HepG2 (cell line): ENCODE measurements around the gene SLC26A2. TPM values are rescaled to one million over a fixed set of nuclear protein-coding genes. Genes with fewer than 3 reads are reported as not detected.

ENCODE experiments used
- ATAC-seq: fragments of 200-7000 bp; cut with Tn5 transposase; 3 replicates; pipeline ENCODE4 v1.9.1; 2020; ENCODE audit warnings: mild to moderate bottlenecking, moderate library complexity
- BruUV-seq: library from RNA; stranded (reverse); fragments of 400-500 nt; replicated peaks from 2 replicates; lab custom pipeline; 2021; lab: Mats Ljungman, UMichigan
- CTCF ChIA-PET: fragments of 300-600 bp; formaldehyde crosslinking; extraction: SDS; loops from one replicate; lab custom pipeline; 2021; ENCODE audit warnings: low total read pairs, inconsistent platforms, low intra/inter-chr PET ratio; lab: Yijun Ruan, JAX
- POLR2A ChIA-PET: fragments of 350-600 bp; sonication (Branson Sonifier 250); formaldehyde crosslinking; loops from one replicate; lab custom pipeline; 2020; ENCODE audit warnings: antibody characterized with exemption, inconsistent platforms; lab: Yijun Ruan, JAX
- DNase-seq: peaks from one replicate; pipeline ENCODE4 v3.0.0-alpha.2; 2015; ENCODE audit warnings: low spot score
- FAIRE-seq: peaks from 3 replicates; lab custom pipeline; 2011; peaks lifted over from hg19 to GRCh38; lab: Jason Lieb, UNC
- H2AFZ ChIP-seq: one replicate; pipeline ENCODE4 v1.6.1; 2011; ENCODE audit warnings: low read length, inconsistent platforms
- H3K27ac ChIP-seq: fragments of 300-600 bp; 3 replicates; pipeline ENCODE4 v1.8.0; 2011; ENCODE audit warnings: mixed run types, mild to moderate bottlenecking, mixed read lengths, low read length, inconsistent platforms; ENCODE audit not compliant: insufficient read depth; ENCODE audit errors: extremely low read length
- H3K27me3 ChIP-seq, 2 experiments: fragments of 200-600 bp in 1 of 2; 2 replicates in 1 of 2; 3 replicates in 1 of 2; pipeline versions ENCODE4 v1.6.0 to v1.8.0; 2011; ENCODE audit warnings: low read length in 2 of 2, mild to moderate bottlenecking in 2 of 2, moderate library complexity in 2 of 2, inconsistent platforms in 1 of 2; ENCODE audit not compliant: insufficient read depth in 2 of 2, control insufficient read depth in 1 of 2
- H3K36me3 ChIP-seq, 2 experiments: fragments of 200-600 bp in 1 of 2; replicated peaks in 1 of 2; 2 replicates in 1 of 2; 3 replicates in 1 of 2; pipeline versions ENCODE4 v1.5.1 to v1.8.0; 2011; ENCODE audit warnings: low read length in 2 of 2, inconsistent platforms in 1 of 2; ENCODE audit not compliant: insufficient read depth in 2 of 2, control insufficient read depth in 1 of 2
- H3K4me1 ChIP-seq: 2 replicates; pipeline ENCODE4 v1.5.1; 2012; ENCODE audit warnings: low read length, inconsistent platforms; ENCODE audit not compliant: insufficient read depth
- H3K4me2 ChIP-seq: 2 replicates; pipeline ENCODE4 v1.6.0; 2011; ENCODE audit warnings: low read depth, low read length, inconsistent platforms
- H3K4me3 ChIP-seq, 3 experiments: fragments of 200-600 bp in 1 of 3; sonication (generic), shearing (Covaris generic) in 1 of 3; replicated peaks in 1 of 3; 2 replicates each; pipeline ENCODE4 v1.5.1; 2011 to 2016; ENCODE audit warnings: low read length in 3 of 3, inconsistent platforms in 2 of 3, low read depth in 2 of 3, mild to moderate bottlenecking in 2 of 3, control low read depth in 1 of 3, mixed read lengths in 1 of 3; ENCODE audit not compliant: insufficient read depth in 1 of 3
- H3K79me2 ChIP-seq: one replicate; pipeline ENCODE4 v1.6.1; 2011; ENCODE audit warnings: low read length, inconsistent platforms; ENCODE audit not compliant: insufficient read depth
- H3K9ac ChIP-seq: 2 replicates; pipeline ENCODE4 v1.6.0; 2011; ENCODE audit warnings: mild to moderate bottlenecking, low read depth, low read length, inconsistent platforms; ENCODE audit not compliant: insufficient read depth
- H3K9me3 ChIP-seq: 2 replicates; pipeline ENCODE4 v1.5.1; 2012; ENCODE audit warnings: mild to moderate bottlenecking, low read length
- H4K20me1 ChIP-seq: 2 replicates; pipeline ENCODE4 v1.6.0; 2011; ENCODE audit warnings: inconsistent platforms, mild to moderate bottlenecking, low read length, moderate library complexity; ENCODE audit not compliant: insufficient read depth
- GABPB1 ChIP-seq: IDR thresholded peaks from 2 replicates; pipeline ENCODE4 v1.6.1; 2016; ENCODE audit warnings: mild to moderate bottlenecking, missing genetic modification reagents, moderate library complexity, missing compliant biosample characterization
- KAT8 ChIP-seq: IDR thresholded peaks from 2 replicates; pipeline ENCODE4 v1.6.1; 2016; ENCODE audit warnings: missing genetic modification reagents, missing compliant biosample characterization
- MIER2 ChIP-seq: IDR thresholded peaks from 2 replicates; pipeline ENCODE4 v1.6.1; 2016; ENCODE audit warnings: missing biosample characterization, missing genetic modification reagents
- MIXL1 ChIP-seq: IDR thresholded peaks from 2 replicates; pipeline ENCODE4 v1.6.1; 2016
- ZFAT ChIP-seq: sonication (generic); formaldehyde crosslinking; conservative IDR thresholded peaks from 2 replicates; pipeline ENCODE4 v1.8.1; 2023; ENCODE audit warnings: missing genetic modification reagents, inconsistent platforms
- ZFP36L2 ChIP-seq: sonication (generic); formaldehyde crosslinking; IDR thresholded peaks from 2 replicates; pipeline ENCODE4 v1.4.0; 2020; ENCODE audit warnings: missing genetic modification reagents
- ZFX ChIP-seq: sonication (generic); formaldehyde crosslinking; IDR thresholded peaks from 2 replicates; pipeline ENCODE4 v1.4.0; 2020; ENCODE audit warnings: mild to moderate bottlenecking, low read depth, missing genetic modification reagents, moderate library complexity
- ZFY ChIP-seq: sonication (generic); formaldehyde crosslinking; IDR thresholded peaks from 2 replicates; pipeline ENCODE4 v1.4.0; 2020; ENCODE audit warnings: missing genetic modification reagents
- ZNF138 ChIP-seq: sonication (generic); formaldehyde crosslinking; IDR thresholded peaks from 2 replicates; pipeline ENCODE4 v1.5.0; 2020; ENCODE audit warnings: mild to moderate bottlenecking, low read depth, missing genetic modification reagents
- ZNF232 ChIP-seq: sonication (generic); formaldehyde crosslinking; IDR thresholded peaks from 2 replicates; pipeline ENCODE4 v1.4.0; 2020; ENCODE audit warnings: missing genetic modification reagents, borderline replicate concordance
- ZNF354B ChIP-seq: sonication (generic); formaldehyde crosslinking; IDR thresholded peaks from 2 replicates; pipeline ENCODE4 v1.8.0; 2022; ENCODE audit warnings: mild to moderate bottlenecking, missing genetic modification reagents
- ZNF569 ChIP-seq: sonication (generic); formaldehyde crosslinking; IDR thresholded peaks from 2 replicates; pipeline ENCODE4 v1.5.0; 2020; ENCODE audit warnings: mild to moderate bottlenecking, missing genetic modification reagents, moderate library complexity, borderline replicate concordance
- ZNF598 ChIP-seq: sonication (generic); formaldehyde crosslinking; IDR thresholded peaks from 2 replicates; pipeline ENCODE4 v1.5.1; 2020; ENCODE audit warnings: mild to moderate bottlenecking, missing genetic modification reagents, borderline replicate concordance
- WGBS: methylation state at CpG from one replicate; pipeline ENCODE4 v1.1.6; 2017; ENCODE audit warnings: low lambda C conversion rate; 5-methylcytosine and 5-hydroxymethylcytosine counted together
- in situ Hi-C: cut with HindIII; loops from 2 replicates; pipeline ENCODE4 v1.10.0; 2017; ENCODE audit warnings: low pct_unique_long_range_greater_than_20kb; ENCODE audit not compliant: extremely low pct_ligation_motif_present
- intact Hi-C: fragments of 100-400 bp; cut with micrococcal nuclease; formaldehyde crosslinking; loops from one replicate; pipeline ENCODE4 v1.10.0; 2022; ENCODE audit not compliant: unreplicated experiment
- polyA plus RNA-seq, 8 experiments: library from polyadenylated mRNA; depleted of rRNA in 3 of 8; stranded (reverse) in 7 of 8; unstranded in 1 of 8; fragments of >200 nt; fragmentation: Illumina TruSeq in 4 of 8; extraction: Trizol in 4 of 8; gene quantifications; 2 replicates each; pipeline versions ENCODE4 v1.2.1 to v1.2.3, GENCODE V29; 2011 to 2016; ENCODE audit warnings: low read depth in 4 of 8, missing spikeins in 1 of 8, mixed read lengths in 1 of 8; ENCODE audit not compliant: insufficient read depth in 1 of 8
- total RNA-seq, 5 experiments: library from RNA; depleted of rRNA; stranded (reverse); fragments of >200 nt; fragmentation: Illumina TruSeq; extraction: Trizol; gene quantifications; 2 replicates each; pipeline ENCODE4 v1.2.3, GENCODE V29; 2016; ENCODE audit warnings: low read depth in 1 of 5
- TF ChIP-seq, protein P1 (sequence below): sonication (generic); formaldehyde crosslinking; IDR thresholded peaks from 2 replicates; pipeline ENCODE4 v1.5.0; 2020; ENCODE audit warnings: missing genetic modification reagents
- TF ChIP-seq, protein P2 (sequence below): sonication (generic); formaldehyde crosslinking; IDR thresholded peaks from 2 replicates; pipeline ENCODE4 v1.4.0; 2020; ENCODE audit warnings: missing genetic modification reagents, mild to moderate bottlenecking, borderline replicate concordance
- TF ChIP-seq, protein P3 (sequence below): sonication (generic); formaldehyde crosslinking; IDR thresholded peaks from 2 replicates; pipeline ENCODE4 v1.4.0; 2020; ENCODE audit warnings: missing genetic modification reagents, borderline replicate concordance

The SLC26A2 gene
- total and polyA plus RNA-seq, 2 of the 13 experiments (the other 11 are each of a cell fraction or from before 2014, with no cell fraction given) = 2.2 to 7.9 TPM

DNA sequence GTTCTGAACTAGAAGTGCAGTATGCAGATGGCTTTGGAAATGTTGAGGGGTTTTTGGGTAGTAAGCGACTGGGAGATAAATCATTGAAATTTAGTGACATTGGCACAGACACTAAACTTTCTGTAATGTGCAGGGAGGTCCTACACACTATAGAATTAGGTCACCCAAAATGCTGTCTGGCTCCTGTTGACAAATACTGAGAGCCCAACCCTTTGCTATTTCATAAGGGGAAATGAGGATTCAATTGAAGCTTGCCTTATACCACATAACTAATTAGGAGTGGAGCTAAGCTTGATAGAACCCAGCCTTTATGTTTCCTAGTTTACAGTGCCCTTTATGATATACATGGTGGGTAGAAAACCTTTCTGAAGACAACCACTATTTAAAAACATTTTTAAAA, 62.6 kb downstream of the SLC26A2 start:
- ATAC-seq = no peak
- Histone ChIP-seq H4K20me1 (no peaks in the 10 kb centered on the region), H3K79me2 (no peaks in the 10 kb centered on the region), H3K27ac (no peak overlapping the region), H3K4me3 (no peak overlapping the region), H2AFZ (no peak overlapping the region), H3K27me3 (no peaks in the 10 kb centered on the region), H3K9ac (no peak overlapping the region), H3K4me1 (peaks cover 59% of the 10 kb centered on the region), H3K4me2 (no peak overlapping the region), H3K9me3 (no peaks in the 10 kb centered on the region), H3K36me3 (peaks cover 21 to 70% of the 10 kb centered on the region in 2 experiments)
- TF ChIP-seq ZNF598 (CRISPR knock-in tag) (no peak), ZFX (CRISPR knock-in tag) (no peak), GABPB1 (no peak), MIXL1 (CRISPR knock-in tag) (no peak), ZNF354B (no peak), ZFY (CRISPR knock-in tag) (no peak), ZNF569 (CRISPR knock-in tag) (no peak), ZNF232 (no peak), KAT8 (CRISPR knock-in tag) (no peak), ZFAT (no peak), ZNF138 (CRISPR knock-in tag) (no peak), MIER2 (CRISPR knock-in tag) (no peak), ZFP36L2 (CRISPR knock-in tag) (no peak)
- TF ChIP-seq, protein P1, sequence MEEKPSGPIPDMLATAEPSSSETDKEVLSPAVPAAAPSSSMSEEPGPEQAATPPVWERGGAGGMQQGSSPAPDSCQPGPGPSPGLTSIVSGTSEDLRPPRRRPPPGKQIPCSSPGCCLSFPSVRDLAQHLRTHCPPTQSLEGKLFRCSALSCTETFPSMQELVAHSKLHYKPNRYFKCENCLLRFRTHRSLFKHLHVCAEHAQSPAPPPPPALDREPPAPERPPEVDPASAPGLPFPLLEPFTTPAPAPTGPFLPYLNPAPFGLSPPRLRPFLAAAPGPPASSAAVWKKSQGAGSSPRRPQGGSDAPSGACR = no peak
- TF ChIP-seq, protein P2, sequence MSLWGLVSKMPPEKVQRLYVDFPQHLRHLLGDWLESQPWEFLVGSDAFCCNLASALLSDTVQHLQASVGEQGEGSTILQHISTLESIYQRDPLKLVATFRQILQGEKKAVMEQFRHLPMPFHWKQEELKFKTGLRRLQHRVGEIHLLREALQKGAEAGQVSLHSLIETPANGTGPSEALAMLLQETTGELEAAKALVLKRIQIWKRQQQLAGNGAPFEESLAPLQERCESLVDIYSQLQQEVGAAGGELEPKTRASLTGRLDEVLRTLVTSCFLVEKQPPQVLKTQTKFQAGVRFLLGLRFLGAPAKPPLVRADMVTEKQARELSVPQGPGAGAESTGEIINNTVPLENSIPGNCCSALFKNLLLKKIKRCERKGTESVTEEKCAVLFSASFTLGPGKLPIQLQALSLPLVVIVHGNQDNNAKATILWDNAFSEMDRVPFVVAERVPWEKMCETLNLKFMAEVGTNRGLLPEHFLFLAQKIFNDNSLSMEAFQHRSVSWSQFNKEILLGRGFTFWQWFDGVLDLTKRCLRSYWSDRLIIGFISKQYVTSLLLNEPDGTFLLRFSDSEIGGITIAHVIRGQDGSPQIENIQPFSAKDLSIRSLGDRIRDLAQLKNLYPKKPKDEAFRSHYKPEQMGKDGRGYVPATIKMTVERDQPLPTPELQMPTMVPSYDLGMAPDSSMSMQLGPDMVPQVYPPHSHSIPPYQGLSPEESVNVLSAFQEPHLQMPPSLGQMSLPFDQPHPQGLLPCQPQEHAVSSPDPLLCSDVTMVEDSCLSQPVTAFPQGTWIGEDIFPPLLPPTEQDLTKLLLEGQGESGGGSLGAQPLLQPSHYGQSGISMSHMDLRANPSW (CRISPR knock-in tag) = no peak
- TF ChIP-seq, protein P3, sequence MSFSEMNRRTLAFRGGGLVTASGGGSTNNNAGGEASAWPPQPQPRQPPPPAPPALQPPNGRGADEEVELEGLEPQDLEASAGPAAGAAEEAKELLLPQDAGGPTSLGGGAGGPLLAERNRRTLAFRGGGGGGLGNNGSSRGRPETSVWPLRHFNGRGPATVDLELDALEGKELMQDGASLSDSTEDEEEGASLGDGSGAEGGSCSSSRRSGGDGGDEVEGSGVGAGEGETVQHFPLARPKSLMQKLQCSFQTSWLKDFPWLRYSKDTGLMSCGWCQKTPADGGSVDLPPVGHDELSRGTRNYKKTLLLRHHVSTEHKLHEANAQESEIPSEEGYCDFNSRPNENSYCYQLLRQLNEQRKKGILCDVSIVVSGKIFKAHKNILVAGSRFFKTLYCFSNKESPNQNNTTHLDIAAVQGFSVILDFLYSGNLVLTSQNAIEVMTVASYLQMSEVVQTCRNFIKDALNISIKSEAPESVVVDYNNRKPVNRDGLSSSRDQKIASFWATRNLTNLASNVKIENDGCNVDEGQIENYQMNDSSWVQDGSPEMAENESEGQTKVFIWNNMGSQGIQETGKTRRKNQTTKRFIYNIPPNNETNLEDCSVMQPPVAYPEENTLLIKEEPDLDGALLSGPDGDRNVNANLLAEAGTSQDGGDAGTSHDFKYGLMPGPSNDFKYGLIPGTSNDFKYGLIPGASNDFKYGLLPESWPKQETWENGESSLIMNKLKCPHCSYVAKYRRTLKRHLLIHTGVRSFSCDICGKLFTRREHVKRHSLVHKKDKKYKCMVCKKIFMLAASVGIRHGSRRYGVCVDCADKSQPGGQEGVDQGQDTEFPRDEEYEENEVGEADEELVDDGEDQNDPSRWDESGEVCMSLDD = no peak
- ChIA-PET POLR2A (interaction anchor here (0.6 to 1.4 kb wide), 2 partner anchors 13 kb away, joined by 3 to 4 read pairs; no protein-coding TSS in a partner anchor), CTCF (no interaction called here)
- intact Hi-C loops (loop anchor here (10.0 kb wide), 1 partner anchor 332 kb away; the partner anchor contains the start of gene TCOF1), in situ Hi-C loops (no loop called here)
- no peak for FAIRE-seq
- 100% methylated on average over 1 of the region's 1 CpG for WGBS
- DNase-seq = no peak
- BruUV-seq = no TSS peak
